Lower leg skin (tissue), 3 donors: ENCODE data around the gene MGAT3.
"Not testable (repeated sequence)": the region's sequence is repeated elsewhere in the genome, so short reads cannot be mapped to it uniquely, and the experiment has no call there.

Source experiments
- CTCF ChIP-seq, 3 donors: fragments of 450-650 bp; IDR thresholded peaks; one replicate each; pipeline ENCODE4 v1.5.1; 2016; ENCODE audit warnings: antibody characterized with exemption in 3 of 3, mild to moderate bottlenecking in 3 of 3, moderate library complexity in 2 of 3
- POLR2A ChIP-seq, 2 donors: fragments of 450-650 bp; IDR thresholded peaks; one replicate each; pipeline ENCODE4 v1.6.1; 2016 to 2017; ENCODE audit warnings: antibody characterized with exemption in 2 of 2, mild to moderate bottlenecking in 1 of 2, moderate library complexity in 1 of 2

GRCh38 chr22:39413204-39413603 lies 43.6 kb upstream of the MGAT3 start:
- TF ChIP-seq CTCF, POLR2A (IDR thresholded peaks at IDR 0.05): not testable (repeated sequence)
